ENCODE data around the gene KCTD11.
"Not testable (repeated sequence)": the region's sequence is repeated elsewhere in the genome, so short reads cannot be mapped to it uniquely, and the experiment has no call there.

Gene KCTD11

GRCh38 chr17:7357381-7357780 is 5.4 kb downstream of the KCTD11 start:
- no peak overlapping the region for H3K4me3 ChIP-seq (ENCODE audit: control insufficient read depth, low read depth, low read length)
- TF ChIP-seq, protein P1, sequence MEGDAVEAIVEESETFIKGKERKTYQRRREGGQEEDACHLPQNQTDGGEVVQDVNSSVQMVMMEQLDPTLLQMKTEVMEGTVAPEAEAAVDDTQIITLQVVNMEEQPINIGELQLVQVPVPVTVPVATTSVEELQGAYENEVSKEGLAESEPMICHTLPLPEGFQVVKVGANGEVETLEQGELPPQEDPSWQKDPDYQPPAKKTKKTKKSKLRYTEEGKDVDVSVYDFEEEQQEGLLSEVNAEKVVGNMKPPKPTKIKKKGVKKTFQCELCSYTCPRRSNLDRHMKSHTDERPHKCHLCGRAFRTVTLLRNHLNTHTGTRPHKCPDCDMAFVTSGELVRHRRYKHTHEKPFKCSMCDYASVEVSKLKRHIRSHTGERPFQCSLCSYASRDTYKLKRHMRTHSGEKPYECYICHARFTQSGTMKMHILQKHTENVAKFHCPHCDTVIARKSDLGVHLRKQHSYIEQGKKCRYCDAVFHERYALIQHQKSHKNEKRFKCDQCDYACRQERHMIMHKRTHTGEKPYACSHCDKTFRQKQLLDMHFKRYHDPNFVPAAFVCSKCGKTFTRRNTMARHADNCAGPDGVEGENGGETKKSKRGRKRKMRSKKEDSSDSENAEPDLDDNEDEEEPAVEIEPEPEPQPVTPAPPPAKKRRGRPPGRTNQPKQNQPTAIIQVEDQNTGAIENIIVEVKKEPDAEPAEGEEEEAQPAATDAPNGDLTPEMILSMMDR (IDR thresholded peaks at IDR 0.05; ENCODE audit: control insufficient read depth, insufficient read depth, low read depth, low read length, missing control alignments), result no peak
- DNase-seq (ENCODE audit: low read depth), result no peak

DNA sequence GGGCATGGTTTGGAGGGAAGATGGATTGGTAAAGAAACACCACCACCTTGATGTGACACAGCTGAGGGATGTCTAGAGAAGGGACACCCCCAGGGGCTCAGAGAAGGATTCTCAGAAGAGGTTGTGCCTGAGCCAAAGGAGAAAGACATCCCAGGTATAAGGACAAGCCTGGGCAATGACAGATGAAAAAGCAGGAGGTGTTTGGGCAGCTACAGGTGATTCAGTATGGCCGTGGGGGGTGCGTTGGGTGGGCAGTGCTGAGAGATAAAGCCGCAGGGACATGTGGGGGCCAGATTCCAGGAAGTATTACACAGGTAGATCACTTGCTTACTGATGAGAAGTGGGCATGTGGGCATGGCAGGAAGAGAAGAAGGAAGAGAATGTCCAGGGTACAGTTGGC is 9.9 kb downstream of the KCTD11 start:
- TF ChIP-seq, protein P1 (IDR thresholded peaks at IDR 0.05; ENCODE audit: control insufficient read depth, insufficient read depth, low read depth, low read length, missing control alignments), result no peak
- H3K4me3 ChIP-seq (ENCODE audit: control insufficient read depth, low read depth, low read length), result no peak overlapping the region
- DNase-seq (ENCODE audit: low read depth), result no peak

- no peak overlapping the region for H3K4me3 ChIP-seq (ENCODE audit: control insufficient read depth, low read depth, low read length)
- DNase-seq (ENCODE audit: low read depth), result no peak
- TF ChIP-seq, protein P1 (IDR thresholded peaks at IDR 0.05; ENCODE audit: control insufficient read depth, insufficient read depth, low read depth, low read length, missing control alignments), result no peak
Measured at GRCh38 chr17:7363311-7363710, 11.3 kb downstream of the KCTD11 start.

DNA sequence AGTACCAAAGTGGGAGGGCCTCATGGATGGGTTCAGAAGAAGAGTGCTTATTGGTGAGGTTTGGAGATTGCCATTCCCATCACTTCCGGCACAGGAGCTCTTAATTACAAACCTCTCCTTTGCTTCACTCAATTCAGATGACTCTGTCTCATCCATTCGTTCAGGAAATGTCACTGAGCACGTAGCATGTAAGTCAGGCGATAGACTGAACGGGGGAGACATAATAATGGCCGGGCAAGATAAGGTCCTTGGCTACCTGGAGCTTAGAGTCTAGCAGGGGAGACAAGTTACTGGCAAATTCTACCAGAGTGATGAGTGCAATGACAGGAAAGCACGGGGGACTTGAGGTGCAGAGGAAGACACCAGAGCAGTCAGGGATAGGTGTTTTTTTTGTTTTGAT is 14.0 kb downstream of the KCTD11 start:
- H3K4me3 ChIP-seq (ENCODE audit: control insufficient read depth, low read depth, low read length); DNase-seq (ENCODE audit: low read depth): not testable (repeated sequence)

- TF ChIP-seq, protein P1 (IDR thresholded peaks at IDR 0.05; ENCODE audit: control insufficient read depth, insufficient read depth, low read depth, low read length, missing control alignments), result no peak
- DNase-seq (ENCODE audit: low read depth), result no peak
- H3K4me3 ChIP-seq (ENCODE audit: control insufficient read depth, low read depth, low read length), result no peak overlapping the region
Measured at GRCh38 chr17:7367083-7367482, 15.1 kb downstream of the KCTD11 start.

- TF ChIP-seq, protein P1 (IDR thresholded peaks at IDR 0.05; ENCODE audit: control insufficient read depth, insufficient read depth, low read depth, low read length, missing control alignments), result no peak
- H3K4me3 ChIP-seq (ENCODE audit: control insufficient read depth, low read depth, low read length), result no peak overlapping the region
- DNase-seq (ENCODE audit: low read depth), result no peak
Measured at GRCh38 chr17:7367918-7368598, 16.1 kb downstream of the KCTD11 start.

GRCh38 chr17:7368599-7368994 is 16.6 kb downstream of the KCTD11 start:
- DNase-seq (ENCODE audit: low read depth), result not testable (repeated sequence)

GRCh38 chr17:7369825-7370224 is 17.9 kb downstream of the KCTD11 start:
- no peak overlapping the region for H3K4me3 ChIP-seq (ENCODE audit: control insufficient read depth, low read depth, low read length)
- TF ChIP-seq, protein P1 (IDR thresholded peaks at IDR 0.05; ENCODE audit: control insufficient read depth, insufficient read depth, low read depth, low read length, missing control alignments), result no peak
- no peak for DNase-seq (ENCODE audit: low read depth)

More at GRCh38 chr17:7368599-7368994, 16.6 kb downstream of the KCTD11 start:
- not testable (repeated sequence) for H3K4me3 ChIP-seq (ENCODE audit: control insufficient read depth, low read depth, low read length)

Measured in AG09309 (cell line).